Fibroblast of lung (primary cell): ENCODE results near the gene TSSK2. TPM values are rescaled to one million over a fixed set of nuclear protein-coding genes. Genes with fewer than 3 reads are reported as not detected.
"Not testable (repeated sequence)": the region's sequence is repeated elsewhere in the genome, so short reads cannot be mapped to it uniquely, and the experiment has no call there.

ENCODE experiments used
- DNase-seq, 2 donors: peaks; one replicate each; pipeline versions ENCODE4 v3.0.0 to v3.0.0-alpha.2; 2010; ENCODE audit warnings: low read depth in 2 of 2
- H2AFZ ChIP-seq: 2 replicates; pipeline ENCODE4 v1.5.1; 2012; ENCODE audit warnings: low read length, control low read depth, inconsistent platforms
- H3K27ac ChIP-seq: 2 replicates; pipeline ENCODE4 v1.5.1; 2011; ENCODE audit warnings: low read length, control low read depth; ENCODE audit not compliant: insufficient read depth
- H3K27me3 ChIP-seq: 2 replicates; pipeline ENCODE4 v1.5.1; 2011; ENCODE audit warnings: mild to moderate bottlenecking, low read length; ENCODE audit not compliant: control insufficient read depth, insufficient read depth
- H3K36me3 ChIP-seq: 2 replicates; pipeline ENCODE4 v1.5.1; 2011; ENCODE audit warnings: low read length; ENCODE audit not compliant: control insufficient read depth, insufficient read depth
- H3K4me1 ChIP-seq: 2 replicates; pipeline ENCODE4 v1.5.1; 2011; ENCODE audit warnings: low read length; ENCODE audit not compliant: control insufficient read depth, insufficient read depth; ENCODE audit errors: extremely low read depth
- H3K4me2 ChIP-seq: 2 replicates; pipeline ENCODE4 v1.5.1; 2011; ENCODE audit warnings: low read length, control low read depth; ENCODE audit not compliant: insufficient read depth; ENCODE audit errors: extremely low read depth
- H3K4me3 ChIP-seq, 4 experiments: fragments of 200-600 bp in 1 of 4; sonication (generic) in 1 of 4; replicated peaks in 1 of 4; 2 replicates each; pipeline ENCODE4 v1.5.1; 2011 to 2016; ENCODE audit warnings: low read length in 4 of 4, low read depth in 3 of 4, mild to moderate bottlenecking in 3 of 4, control low read depth in 2 of 4, inconsistent platforms in 1 of 4, mixed read lengths in 1 of 4; ENCODE audit not compliant: insufficient read depth in 1 of 4; ENCODE audit errors: control extremely low read depth in 1 of 4
- H3K79me2 ChIP-seq: 2 replicates; pipeline ENCODE4 v1.5.1; 2012; ENCODE audit warnings: mild to moderate bottlenecking, low read length, inconsistent platforms; ENCODE audit not compliant: control insufficient read depth, insufficient read depth
- H3K9ac ChIP-seq: 2 replicates; pipeline ENCODE4 v1.5.1; 2011; ENCODE audit warnings: mild to moderate bottlenecking, low read length, control low read depth; ENCODE audit not compliant: insufficient read depth
- H3K9me3 ChIP-seq: 2 replicates; pipeline ENCODE4 v1.5.1; 2012; ENCODE audit warnings: low read depth, low read length; ENCODE audit not compliant: control insufficient read depth, insufficient read depth
- H4K20me1 ChIP-seq: 2 replicates; pipeline ENCODE4 v1.5.1; 2011; ENCODE audit warnings: low read length; ENCODE audit not compliant: control insufficient read depth, insufficient read depth; ENCODE audit errors: extremely low read depth
- CTCF ChIP-seq, 2 donors: IDR thresholded peaks in 1 of 2; conservative IDR thresholded peaks in 1 of 2; 1 replicate in 1 of 2; 2 replicates in 1 of 2; pipeline ENCODE4 v1.5.1; 2011 to 2012; ENCODE audit warnings: low read length in 2 of 2, control low read depth in 1 of 2, inconsistent platforms in 1 of 2, low read depth in 1 of 2, mild to moderate bottlenecking in 1 of 2
- EZH2 ChIP-seq: IDR thresholded peaks from 2 replicates; pipeline ENCODE4 v1.5.1; 2012; ENCODE audit warnings: low read length, control low read depth, mild to moderate bottlenecking; ENCODE audit errors: missing control alignments
- polyA plus RNA-seq, 2 donors: library from polyadenylated mRNA; depleted of rRNA in 1 of 2; stranded (reverse) in 1 of 2; unstranded in 1 of 2; fragments of >200 nt; gene quantifications; 2 replicates each; pipeline ENCODE4 v1.2.1, GENCODE V29; 2011 to 2012; ENCODE audit warnings: missing spikeins in 1 of 2
- total RNA-seq: library from RNA; depleted of rRNA; stranded (reverse); fragments of >200 nt; gene quantifications from 2 replicates; pipeline ENCODE4 v1.2.1, GENCODE V29; 2014

The TSSK2 gene
- total and polyA plus RNA-seq, 2 donors (not counting 1 experiment from before 2014, with no cell fraction given), result not detected

GRCh38 chr22:19151329-19152191 lies 20.5 kb downstream of the TSSK2 start:
- Histone ChIP-seq H4K20me1 (no peaks in the 10 kb centered on the region), H3K79me2 (no peaks in the 10 kb centered on the region), H3K27me3 (peaks cover 41% of the 10 kb centered on the region), H3K4me2 (no peak overlapping the region), H3K4me1 (no peaks in the 10 kb centered on the region), H3K9me3 (no peaks in the 10 kb centered on the region), H3K36me3 (no peaks in the 10 kb centered on the region), H3K4me3 (no peak overlapping the region), H3K9ac (no peak overlapping the region), H3K27ac (no peak overlapping the region), H2AFZ (no peak overlapping the region)
- no peak for TF ChIP-seq EZH2
- no peak for TF ChIP-seq CTCF (conservative IDR thresholded peaks at IDR 0.05 in 1 of 2, IDR thresholded peaks at IDR 0.05 in 1 of 2; ENCODE audit: low read depth in 1 of 2, low read length in 2 of 2)
- DNase-seq, result no peak

- Histone ChIP-seq H4K20me1 (no peaks in the 10 kb centered on the region), H3K4me3 (no peak overlapping the region), H3K9ac (no peak overlapping the region), H3K4me2 (no peak overlapping the region), H3K4me1 (no peaks in the 10 kb centered on the region), H3K27me3 (peaks cover 33% of the 10 kb centered on the region), H3K9me3 (no peaks in the 10 kb centered on the region), H3K79me2 (no peaks in the 10 kb centered on the region), H3K36me3 (no peaks in the 10 kb centered on the region), H3K27ac (no peak overlapping the region), H2AFZ (no peak overlapping the region)
- DNase-seq, result no peak
- TF ChIP-seq CTCF (conservative IDR thresholded peaks at IDR 0.05 in 1 of 2, IDR thresholded peaks at IDR 0.05 in 1 of 2; ENCODE audit: low read depth in 1 of 2, low read length in 2 of 2) (no peak), EZH2 (no peak)
Observed at GRCh38 chr22:19152942-19153883, 22.1 kb downstream of the TSSK2 start.

GRCh38 chr22:19156109-19156508 lies 25.0 kb downstream of the TSSK2 start:
- H3K9me3 ChIP-seq, result not testable (repeated sequence)

GRCh38 chr22:19158649-19159048 lies 27.5 kb downstream of the TSSK2 start:
- not testable (repeated sequence) for H3K79me2 ChIP-seq, H2AFZ ChIP-seq, DNase-seq

More at GRCh38 chr22:19156109-19156508, 25.0 kb downstream of the TSSK2 start:
- not testable (repeated sequence) for H2AFZ ChIP-seq, DNase-seq, H3K36me3 ChIP-seq, H3K4me2 ChIP-seq, H3K9ac ChIP-seq, H3K79me2 ChIP-seq, H3K27ac ChIP-seq, H3K4me1 ChIP-seq, H3K4me3 ChIP-seq, H4K20me1 ChIP-seq
- peaks cover 15% of the 10 kb centered on the region for H3K27me3 ChIP-seq

More at GRCh38 chr22:19158649-19159048, 27.5 kb downstream of the TSSK2 start:
- H3K4me3 ChIP-seq, H3K27ac ChIP-seq, H3K36me3 ChIP-seq, H3K9me3 ChIP-seq, H3K4me1 ChIP-seq, H3K27me3 ChIP-seq, H3K9ac ChIP-seq, H4K20me1 ChIP-seq, H3K4me2 ChIP-seq: not testable (repeated sequence)
